RWPE1 (cell line): ENCODE measurements around the gene OSGIN1.

Experiments
- CTCF ChIA-PET: fragments of 350-600 bp; sonication (Branson Sonifier 250); formaldehyde crosslinking; extraction: SDS; loops from one replicate; lab custom pipeline; 2021; lab: Yijun Ruan, JAX
- POLR2A ChIA-PET: fragments of 400-600 bp; formaldehyde crosslinking; extraction: SDS; loops from one replicate; lab custom pipeline; 2020; ENCODE audit warnings: antibody characterized with exemption; ENCODE audit not compliant: low non-redundant PET; lab: Yijun Ruan, JAX
- DNase-seq: peaks from one replicate; pipeline ENCODE4 v3.0.0; 2012; ENCODE audit warnings: low spot score
- H3K27ac ChIP-seq: fragments of 450-650 bp; 2 replicates; pipeline ENCODE4 v1.5.1; 2017
- TF ChIP-seq, protein P1 (sequence below): fragments of 450-650 bp; conservative IDR thresholded peaks from 2 replicates; pipeline ENCODE4 v1.5.1; 2017; ENCODE audit warnings: low read depth, mild to moderate bottlenecking

Gene OSGIN1

DNA sequence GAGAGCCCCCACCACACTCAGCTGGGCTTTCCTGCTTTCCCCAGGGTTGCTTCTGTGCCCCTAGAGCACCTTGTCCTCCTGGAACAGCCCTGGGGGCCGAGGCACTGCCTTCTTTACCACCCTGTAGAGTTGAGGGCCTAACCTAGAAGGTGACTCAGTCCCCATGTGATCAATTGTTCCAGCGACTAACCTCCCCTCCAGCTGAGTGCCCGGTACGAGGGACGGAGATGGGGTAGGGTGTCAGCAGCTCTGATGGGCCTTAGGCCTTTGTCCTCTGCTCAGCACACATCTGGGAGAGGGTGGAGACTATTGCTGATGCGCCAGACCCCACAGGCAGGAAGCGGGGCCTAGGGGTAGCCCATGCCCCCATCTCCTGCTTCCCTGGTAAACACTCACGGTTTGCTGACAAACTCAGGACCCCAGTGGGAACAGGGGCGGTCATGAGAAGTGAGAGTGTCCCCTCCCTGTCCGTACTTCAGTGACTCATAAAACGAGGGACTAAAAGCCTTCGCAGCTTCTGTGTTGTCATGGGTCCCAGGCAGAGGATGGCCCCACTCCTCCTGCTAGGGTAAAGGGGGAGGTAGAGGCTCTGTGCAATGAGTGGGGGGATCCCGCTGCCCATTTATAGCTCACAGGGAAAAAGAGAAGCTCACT lies 48.1 kb downstream of the OSGIN1 start:
- POLR2A ChIA-PET: no interaction called here
- no peak for DNase-seq
- CTCF ChIA-PET: interaction anchor here (0.6 kb wide), 1 partner anchor 43 kb away, joined by 3 read pairs; no protein-coding TSS in a partner anchor
- TF ChIP-seq, protein P1, sequence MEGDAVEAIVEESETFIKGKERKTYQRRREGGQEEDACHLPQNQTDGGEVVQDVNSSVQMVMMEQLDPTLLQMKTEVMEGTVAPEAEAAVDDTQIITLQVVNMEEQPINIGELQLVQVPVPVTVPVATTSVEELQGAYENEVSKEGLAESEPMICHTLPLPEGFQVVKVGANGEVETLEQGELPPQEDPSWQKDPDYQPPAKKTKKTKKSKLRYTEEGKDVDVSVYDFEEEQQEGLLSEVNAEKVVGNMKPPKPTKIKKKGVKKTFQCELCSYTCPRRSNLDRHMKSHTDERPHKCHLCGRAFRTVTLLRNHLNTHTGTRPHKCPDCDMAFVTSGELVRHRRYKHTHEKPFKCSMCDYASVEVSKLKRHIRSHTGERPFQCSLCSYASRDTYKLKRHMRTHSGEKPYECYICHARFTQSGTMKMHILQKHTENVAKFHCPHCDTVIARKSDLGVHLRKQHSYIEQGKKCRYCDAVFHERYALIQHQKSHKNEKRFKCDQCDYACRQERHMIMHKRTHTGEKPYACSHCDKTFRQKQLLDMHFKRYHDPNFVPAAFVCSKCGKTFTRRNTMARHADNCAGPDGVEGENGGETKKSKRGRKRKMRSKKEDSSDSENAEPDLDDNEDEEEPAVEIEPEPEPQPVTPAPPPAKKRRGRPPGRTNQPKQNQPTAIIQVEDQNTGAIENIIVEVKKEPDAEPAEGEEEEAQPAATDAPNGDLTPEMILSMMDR: no peak
- H3K27ac ChIP-seq: no peak overlapping the region

DNA sequence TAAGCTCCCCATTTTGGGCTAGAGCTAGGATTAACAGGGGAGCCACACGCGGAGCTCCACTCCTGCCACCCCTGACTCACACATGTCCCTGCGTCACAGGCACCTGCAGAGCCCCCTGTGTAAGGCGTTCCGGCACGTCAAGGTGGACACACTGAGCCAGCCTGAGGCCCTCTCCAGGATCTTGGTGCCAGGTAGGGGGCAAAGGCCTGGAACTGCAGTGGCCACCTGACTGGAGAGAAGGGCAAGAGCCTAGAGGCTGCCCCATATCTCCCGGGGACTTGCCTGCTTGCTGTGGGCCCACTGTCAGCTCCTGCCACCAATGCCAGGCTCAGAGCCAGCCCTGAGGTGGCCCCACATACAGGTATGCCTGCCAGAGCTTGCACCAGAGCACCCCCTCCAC lies 48.7 kb downstream of the OSGIN1 start:
- TF ChIP-seq, protein P1: no peak
- no peak for DNase-seq
- H3K27ac ChIP-seq: no peak overlapping the region
- CTCF ChIA-PET: no interaction called here
- POLR2A ChIA-PET: no interaction called here

DNA sequence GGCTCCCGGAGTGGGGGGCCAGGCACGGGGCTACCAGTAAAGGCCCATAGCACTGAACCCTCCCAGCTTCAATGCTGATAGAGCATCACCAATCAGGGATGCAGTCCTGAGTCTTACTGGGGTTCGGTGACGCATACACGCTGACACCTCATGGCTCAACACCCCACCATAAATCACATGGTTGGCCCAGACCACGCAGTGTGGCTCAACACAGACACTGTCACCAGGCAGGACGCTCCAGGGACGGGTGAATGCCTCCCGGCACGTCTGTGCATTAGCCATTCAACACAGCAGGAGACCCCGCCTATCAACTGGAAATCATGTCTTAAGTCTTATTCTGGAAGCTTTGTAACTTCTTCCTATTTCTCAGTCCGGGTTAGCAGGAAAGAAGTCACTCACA lies 50.0 kb downstream of the OSGIN1 start:
- TF ChIP-seq, protein P1: no peak
- ChIA-PET POLR2A (no interaction called here), CTCF (interaction anchor here (0.7 kb wide), 1 partner anchor 11 kb away, joined by 3 read pairs; no protein-coding TSS in a partner anchor)
- no peak for DNase-seq
- no peak overlapping the region for H3K27ac ChIP-seq

DNA sequence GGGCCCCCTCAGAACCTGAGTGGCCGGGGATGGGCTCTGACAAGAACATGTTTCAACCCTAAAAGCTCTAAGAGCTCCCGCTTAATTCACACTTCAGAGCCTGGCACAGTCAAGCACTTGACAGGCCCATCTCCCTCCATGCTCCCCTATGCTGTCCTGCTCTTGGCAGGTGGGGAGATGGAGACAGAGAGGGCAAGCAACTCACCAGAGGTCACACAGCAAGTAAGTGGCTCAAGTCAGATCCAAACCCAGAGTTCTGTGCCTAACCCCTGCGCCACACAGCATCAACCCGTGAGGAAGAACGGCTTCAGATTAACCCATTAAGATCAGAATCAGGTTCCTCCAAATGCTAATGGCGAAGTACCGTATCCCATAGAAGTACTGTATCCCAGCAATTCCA lies 51.4 kb downstream of the OSGIN1 start:
- CTCF ChIA-PET: interaction anchor here (0.5 to 1.2 kb wide), 2 partner anchors 48 to 111 kb away, joined by 5 to 6 read pairs; no protein-coding TSS in a partner anchor
- no peak overlapping the region for H3K27ac ChIP-seq
- TF ChIP-seq, protein P1: no peak
- POLR2A ChIA-PET: no interaction called here
- DNase-seq: no peak

DNA sequence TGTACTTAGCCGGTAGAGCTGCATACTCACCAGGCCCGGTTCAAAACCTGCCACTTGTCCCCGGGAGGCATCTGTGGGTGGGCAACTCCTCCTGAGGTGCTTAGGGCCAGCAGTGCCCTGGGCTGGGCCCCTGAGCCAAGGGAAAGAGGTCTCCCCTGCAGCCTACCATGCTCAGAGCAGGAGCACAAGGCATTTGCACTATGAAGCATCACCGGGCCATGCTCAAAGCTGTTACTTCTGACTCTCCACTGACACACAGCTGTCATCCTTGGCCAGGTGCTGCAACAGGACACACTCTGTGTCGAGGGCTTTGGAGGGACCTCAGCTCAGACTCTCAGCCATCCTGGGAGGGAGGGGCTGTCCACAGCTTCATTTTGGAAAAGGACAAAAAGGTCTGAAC lies 52.4 kb downstream of the OSGIN1 start:
- no peak for DNase-seq
- H3K27ac ChIP-seq: no peak overlapping the region
- TF ChIP-seq, protein P1: no peak
- ChIA-PET POLR2A (no interaction called here), CTCF (interaction anchor here (0.6 to 1.2 kb wide), 3 partner anchors 9 to 583 kb away, joined by 3 to 5 read pairs (median 3); no protein-coding TSS in a partner anchor)

DNA sequence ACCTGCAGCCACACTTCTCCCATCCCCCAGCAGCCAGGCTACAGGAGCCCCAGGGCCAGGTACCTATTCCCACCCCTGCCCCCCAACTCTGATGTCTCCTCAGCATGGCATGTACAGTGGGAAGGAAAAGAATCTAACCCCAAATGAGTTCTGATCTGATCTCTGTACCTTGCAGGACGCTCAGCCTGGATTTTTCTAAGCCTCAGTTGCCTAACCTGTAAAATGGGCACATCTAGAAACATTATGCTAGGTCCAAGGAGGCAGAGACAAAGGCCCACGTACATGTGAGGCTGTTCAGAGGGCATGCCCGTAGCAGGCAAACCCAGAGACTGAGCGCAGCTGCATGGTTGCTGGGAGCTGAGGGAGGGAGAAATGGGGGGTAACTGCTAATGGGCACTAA lies 54.5 kb downstream of the OSGIN1 start:
- TF ChIP-seq, protein P1: no peak
- H3K27ac ChIP-seq: no peak overlapping the region
- CTCF ChIA-PET: no interaction called here
- no peak for DNase-seq
- POLR2A ChIA-PET: no interaction called here
